NCI-H2227 (cell line): ENCODE results near the gene ASTN2.

Experiments
- DNase-seq: peaks from one replicate; lab custom pipeline; 2025; ENCODE audit not compliant: unreplicated experiment; lab: John Stamatoyannopoulos, UW

ASTN2 gene

DNA sequence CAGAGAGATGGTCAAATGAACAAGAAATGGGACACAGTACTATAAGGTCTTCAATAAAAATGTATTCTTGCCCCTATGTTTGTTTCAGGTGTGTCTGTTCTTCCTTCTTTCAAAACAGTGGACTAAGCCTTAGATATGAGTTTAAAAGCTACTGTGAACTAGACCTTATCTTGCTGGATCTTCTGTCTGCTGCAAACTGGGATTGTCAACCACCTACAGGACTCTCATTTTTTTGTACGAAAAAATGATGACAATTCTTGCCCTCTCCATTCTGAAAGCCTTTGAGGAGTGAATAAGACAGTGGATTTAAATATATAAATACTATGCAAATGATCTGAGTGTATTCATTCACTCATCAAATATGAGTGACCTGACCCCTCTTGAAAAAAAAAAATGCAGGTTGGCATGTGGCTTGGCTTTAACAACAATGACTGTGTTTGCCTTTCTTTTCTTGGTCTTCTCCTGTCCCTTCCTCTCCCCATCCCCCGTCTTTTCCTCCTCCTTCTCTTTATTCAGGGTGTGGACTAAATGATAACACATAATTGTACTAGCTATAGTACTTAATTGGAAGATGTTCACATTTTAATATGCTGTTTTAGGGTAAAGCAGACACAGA is 963.2 kb downstream of the ASTN2 start:
- no peak for DNase-seq

DNA sequence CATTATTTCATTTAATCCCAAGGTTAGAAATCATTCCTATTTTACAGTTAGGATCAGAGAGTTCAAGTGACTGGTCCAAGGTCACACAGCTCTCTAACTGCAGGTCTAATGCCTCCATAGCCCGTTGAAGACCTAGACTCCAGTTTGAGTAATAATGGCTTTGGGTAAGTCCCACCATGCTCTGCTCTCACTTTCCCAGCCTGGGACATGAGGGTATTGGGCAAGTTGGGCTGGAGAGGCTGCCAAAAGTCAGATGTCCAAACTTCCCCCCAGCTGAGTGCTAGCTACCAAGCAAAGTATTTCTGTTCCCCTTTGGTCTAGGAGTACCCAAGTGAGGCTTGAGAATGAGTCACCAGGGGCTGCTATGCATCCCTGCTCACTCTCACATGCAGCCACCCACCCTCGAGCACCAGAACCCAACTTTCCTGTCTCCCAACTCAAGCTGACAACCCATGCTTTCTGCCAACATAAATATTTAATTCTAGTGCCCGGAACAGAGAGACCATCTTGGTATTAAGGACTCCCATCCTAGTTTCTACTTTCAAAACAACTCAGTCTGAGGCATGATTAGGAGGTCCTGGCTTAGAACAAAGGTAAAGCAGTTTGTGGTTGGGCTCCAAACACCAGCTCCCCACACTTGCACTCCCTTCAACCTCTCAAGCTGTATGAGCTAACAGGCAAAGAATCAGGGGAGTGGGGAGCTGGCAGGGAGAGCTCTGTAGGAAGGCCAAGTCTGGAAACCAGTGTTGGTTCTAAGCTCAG is 964.3 kb downstream of the ASTN2 start:
- no peak for DNase-seq

DNA sequence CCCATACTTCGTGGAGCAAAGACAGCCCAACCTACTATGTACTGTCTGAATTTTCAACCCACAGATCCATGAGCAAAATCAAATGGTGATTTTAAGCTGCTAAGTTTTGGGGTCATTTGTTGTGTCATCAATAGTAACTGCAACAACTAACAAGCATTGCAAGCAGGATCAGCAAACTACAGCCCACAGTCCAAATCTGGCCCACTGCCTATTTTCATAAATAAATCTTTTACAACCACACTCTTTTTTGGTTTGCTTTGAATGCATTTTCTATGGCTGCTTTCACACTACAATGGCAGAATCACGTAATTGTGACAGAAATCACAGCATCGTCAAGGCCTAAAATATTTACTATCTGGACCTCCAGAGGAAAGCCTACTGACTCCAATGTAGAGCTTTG is 964.9 kb downstream of the ASTN2 start:
- DNase-seq: no peak

GRCh38 chr9:116448431-116448830 is 966.4 kb downstream of the ASTN2 start:
- no peak for DNase-seq

- DNase-seq: no peak
These were observed 966.9 kb downstream of the ASTN2 start for GRCh38 chr9:116447934-116448333.

GRCh38 chr9:116442528-116442927 is 972.3 kb downstream of the ASTN2 start:
- DNase-seq: no peak

GRCh38 chr9:116437411-116438370 is 977.2 kb downstream of the ASTN2 start:
- DNase-seq: no peak

GRCh38 chr9:116436121-116436520 is 978.7 kb downstream of the ASTN2 start:
- DNase-seq: no peak

DNA sequence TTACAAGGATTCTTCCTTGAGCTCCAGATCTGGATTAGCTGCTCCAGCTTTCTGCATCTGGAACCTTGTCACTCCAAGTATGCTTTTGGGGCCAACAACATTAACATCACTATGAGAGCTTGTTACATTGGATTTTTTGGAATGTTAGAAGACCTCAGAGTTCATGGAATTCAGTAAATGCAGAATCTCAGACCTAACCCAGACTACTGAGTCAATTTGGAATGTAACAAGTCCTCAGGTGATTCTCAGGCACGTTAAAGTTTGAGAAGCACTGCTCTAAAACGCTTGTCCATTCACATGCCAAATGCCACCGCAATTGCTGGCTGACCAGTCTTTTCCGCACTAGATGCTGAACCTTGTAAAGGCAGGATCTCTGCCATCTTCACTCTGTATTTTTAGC is 979.2 kb downstream of the ASTN2 start:
- no peak for DNase-seq

- no peak for DNase-seq
These were observed 980.5 kb downstream of the ASTN2 start for GRCh38 chr9:116434314-116434713.

GRCh38 chr9:116432051-116432450 is 982.8 kb downstream of the ASTN2 start:
- no peak for DNase-seq

- no peak for DNase-seq
These were observed 984.0 kb downstream of the ASTN2 start for GRCh38 chr9:116430849-116431248.

DNA sequence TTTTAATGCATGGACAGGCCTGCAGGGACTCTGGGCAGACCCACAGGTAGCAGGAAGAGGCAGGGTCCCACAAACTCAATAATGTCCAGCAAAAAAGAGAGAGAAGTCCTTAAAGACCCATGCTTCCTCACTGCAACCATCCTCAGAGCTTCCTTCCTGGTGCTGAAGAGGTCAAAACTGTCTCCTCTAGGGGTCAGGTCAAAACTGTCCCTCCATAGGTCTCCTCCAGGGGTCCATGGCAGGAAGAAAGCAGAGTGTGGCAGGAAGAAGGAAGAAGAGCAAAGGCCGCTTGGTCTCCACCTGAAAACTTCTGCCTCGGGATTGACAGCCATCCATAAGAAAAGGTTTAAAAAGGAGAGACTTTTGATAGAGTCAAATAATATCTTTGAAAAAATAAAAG is 989.6 kb downstream of the ASTN2 start:
- no peak for DNase-seq

DNA sequence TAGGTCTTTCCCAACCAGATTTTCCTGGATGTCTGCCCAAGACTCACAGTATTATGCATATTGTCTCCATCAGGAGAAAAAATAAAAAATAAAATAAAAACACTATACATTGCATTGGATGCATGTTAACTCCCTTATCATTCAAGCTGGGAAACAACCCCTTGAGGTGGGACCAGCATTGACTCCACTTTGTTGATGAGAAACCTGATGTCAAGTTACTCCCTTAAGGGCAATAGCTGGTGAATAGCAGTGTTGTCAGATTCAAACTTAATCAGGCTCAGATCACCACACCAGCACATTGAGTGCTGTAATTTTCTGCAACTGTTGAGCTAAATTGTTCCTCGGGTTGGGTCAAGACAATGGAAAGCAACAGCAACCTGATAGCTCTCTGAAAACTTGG is 991.7 kb downstream of the ASTN2 start:
- DNase-seq: no peak

- DNase-seq: no peak
These were observed 992.5 kb downstream of the ASTN2 start for GRCh38 chr9:116422119-116422979.

DNA sequence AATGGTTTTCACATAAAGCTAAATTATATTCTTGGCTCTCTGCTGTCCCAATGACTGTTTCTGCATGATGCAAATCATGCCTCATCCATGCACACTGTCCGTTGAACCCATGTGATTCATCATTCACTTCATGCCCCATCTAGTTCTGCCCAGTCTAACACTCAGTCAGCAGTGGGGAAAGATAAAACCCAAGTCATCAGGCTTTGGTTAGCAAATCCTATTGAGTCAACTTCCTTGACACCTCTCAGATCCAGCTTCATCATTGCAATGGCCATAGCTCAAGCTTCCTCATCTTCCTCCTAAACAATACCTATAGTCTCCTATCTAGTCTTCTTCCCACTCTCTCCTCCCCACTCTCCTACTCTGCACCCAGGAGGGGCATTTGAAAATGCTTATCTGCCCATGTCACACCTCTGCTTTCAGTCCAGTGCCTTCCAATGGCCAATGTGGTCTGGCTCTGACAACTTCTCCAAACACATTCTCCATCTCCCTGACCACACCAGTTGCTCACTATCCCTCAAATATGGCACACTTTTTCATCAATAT is 993.8 kb downstream of the ASTN2 start:
- DNase-seq: no peak

DNA sequence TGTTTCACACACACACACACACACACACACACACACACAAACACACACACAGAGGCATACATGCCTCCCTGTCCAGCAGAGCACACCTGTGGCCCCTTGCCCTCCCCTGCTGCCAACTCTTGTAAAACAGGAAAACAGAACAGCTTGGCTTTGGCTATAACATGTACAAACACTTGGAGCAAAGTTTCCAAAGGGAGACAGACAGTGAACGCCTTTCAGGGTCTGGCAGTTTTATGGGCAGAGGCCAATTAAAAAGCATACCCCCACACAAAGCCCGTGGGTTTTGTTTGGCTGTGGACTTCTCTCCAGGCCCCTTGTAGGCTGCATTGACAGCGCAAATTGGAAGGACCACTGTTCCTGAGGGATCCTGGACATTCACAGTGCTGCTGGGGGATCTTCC is 995.7 kb downstream of the ASTN2 start:
- no peak for DNase-seq

DNA sequence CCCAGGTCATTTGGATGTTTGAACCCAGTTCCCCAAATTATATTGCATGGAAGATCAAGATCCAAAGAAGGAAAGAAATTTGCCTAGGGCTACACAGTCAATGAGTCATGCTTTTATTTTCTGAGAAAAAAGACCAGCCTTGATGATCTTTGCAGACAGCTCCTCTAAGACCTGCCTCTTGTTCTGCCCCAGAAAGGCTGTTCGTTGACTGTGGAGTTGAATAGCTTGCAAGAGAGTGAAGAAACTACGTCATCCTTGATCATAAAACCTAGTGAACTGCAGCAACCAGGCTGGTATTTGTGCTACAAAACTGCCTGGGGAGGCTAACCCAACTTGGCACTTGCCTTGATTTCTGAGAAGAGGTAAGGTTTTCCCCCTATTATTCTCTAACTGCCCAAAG is 997.4 kb downstream of the ASTN2 start:
- no peak for DNase-seq

DNA sequence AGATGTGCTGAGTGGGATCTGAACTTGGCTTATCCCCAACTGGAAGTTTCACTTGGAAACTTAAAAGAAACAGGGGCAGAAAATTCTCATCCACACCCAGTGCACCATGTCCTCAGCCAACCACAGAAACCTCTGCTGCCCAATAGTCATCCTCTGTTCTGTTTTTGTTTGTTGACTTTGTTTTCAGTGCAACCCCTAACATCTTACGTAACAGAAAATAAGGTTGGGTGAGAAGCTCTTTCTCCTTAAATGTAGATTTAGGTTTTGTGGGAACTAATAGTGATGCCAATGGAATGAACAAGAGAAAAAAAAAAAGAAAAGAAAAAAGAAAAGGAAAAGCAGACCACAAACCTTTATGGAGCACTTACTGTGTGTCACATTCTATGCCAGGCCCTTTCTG is 998.4 kb downstream of the ASTN2 start:
- no peak for DNase-seq

DNA sequence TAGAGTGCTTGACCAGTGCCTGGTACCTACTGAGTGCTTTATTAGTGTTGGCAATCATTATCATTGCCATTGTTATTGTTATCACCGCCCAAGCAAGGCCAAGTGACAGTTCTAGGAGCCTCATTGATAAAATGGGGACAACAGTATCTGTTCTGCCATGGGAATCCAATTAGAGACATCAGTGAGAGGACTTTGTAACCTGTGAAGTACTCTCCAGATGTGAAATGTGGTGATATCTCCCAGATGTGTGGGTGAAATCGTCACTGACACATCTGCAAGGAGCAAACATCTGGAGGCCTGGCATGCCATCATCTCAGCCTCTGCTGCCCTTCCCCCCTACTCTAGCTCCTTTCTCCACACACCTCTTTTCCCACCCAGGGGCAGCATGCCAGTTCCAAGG is 1000.5 kb downstream of the ASTN2 start:
- DNase-seq: no peak

- no peak for DNase-seq
These were observed 1003.4 kb downstream of the ASTN2 start for GRCh38 chr9:116411506-116411905.
